ENCODE data around the gene FOXP2.
"Not testable (repeated sequence)": the region's sequence is repeated elsewhere in the genome, so short reads cannot be mapped to it uniquely, and the experiment has no call there.

Gene FOXP2

GRCh38 chr7:114488696-114489095 lies 74.1 kb downstream of the FOXP2 start:
- no peak for DNase-seq (ENCODE audit: extremely low read depth in 1 of 2, low read depth in 1 of 2)

DNA sequence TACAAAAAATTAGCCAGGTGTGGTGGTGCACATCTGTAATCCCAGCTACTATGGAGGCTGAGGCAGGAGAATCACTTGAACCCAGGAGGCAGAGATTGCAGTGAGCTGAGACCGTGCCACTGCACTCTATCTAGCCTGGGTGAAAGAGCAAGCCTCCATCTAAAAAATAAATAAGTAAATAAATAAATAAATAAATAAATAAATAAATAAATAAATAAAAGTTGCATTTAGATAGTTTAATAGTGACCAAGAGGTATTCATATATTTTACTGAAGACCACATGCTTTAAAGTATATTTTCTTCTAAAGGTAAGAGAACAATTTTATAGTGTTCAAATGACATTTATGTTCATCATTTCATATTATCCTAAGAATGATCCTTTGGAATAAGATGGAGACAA lies 82.9 kb downstream of the FOXP2 start:
- not testable (repeated sequence) for DNase-seq (ENCODE audit: extremely low read depth in 1 of 2, low read depth in 1 of 2)

DNA sequence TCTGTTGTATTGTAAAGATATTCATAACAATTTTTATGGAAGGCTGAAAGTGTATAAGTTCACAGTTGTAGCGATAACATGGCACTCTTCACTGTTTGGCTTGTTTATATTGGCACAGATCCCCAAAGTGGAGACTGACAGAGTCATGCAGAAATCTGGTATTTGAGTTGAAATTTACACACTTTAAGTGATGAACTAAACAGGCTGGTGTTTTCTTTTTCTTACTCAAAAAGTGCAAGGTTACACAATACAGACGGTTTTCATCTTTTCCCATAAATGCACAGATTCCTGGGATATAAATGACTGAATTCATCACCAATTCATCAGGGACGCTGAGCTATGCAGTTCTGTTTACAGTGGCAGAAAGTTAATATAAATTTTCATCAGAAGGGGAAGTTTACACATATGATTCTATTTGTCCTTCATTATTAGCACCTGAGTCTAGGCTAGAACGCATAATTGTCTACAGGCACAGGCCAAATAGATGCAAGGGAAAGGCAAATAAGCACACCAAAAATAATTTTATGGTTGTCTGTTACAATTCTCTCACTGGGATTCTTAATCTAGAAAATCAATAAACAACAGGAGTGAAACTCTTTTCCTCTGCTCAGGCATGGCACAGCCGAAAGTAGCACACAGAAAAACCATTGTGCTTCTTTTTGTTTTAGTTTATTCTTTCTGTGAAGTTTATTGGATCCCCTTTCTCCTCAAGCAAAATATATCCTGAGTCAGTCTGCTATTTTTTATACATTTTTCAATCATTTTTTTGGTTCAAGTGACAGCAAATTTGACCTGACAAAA lies 88.0 kb downstream of the FOXP2 start:
- DNase-seq (ENCODE audit: extremely low read depth in 1 of 2, low read depth in 1 of 2), result no peak

GRCh38 chr7:114504586-114504985 lies 90.0 kb downstream of the FOXP2 start:
- no peak for DNase-seq (ENCODE audit: extremely low read depth in 1 of 2, low read depth in 1 of 2)

DNA sequence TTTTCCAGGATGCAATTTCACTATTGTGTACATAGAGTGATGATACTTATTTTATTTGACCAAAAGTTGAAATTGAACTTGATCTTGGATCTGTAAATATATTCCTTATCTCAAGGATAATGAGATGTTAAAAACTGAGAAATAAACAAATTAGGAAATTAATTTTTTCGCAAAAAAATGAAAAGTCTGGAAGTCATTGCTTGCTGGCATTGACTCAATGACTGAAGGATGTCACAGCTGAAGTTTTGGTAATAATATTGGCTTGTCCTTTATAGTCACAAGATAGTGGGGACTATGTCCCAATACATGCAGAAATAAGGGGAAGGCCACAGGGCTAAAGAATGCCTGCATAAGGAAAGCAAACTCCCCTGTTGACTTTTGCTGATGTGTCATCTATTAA lies 92.8 kb downstream of the FOXP2 start:
- no peak for DNase-seq (ENCODE audit: extremely low read depth in 1 of 2, low read depth in 1 of 2)

- no peak for DNase-seq (ENCODE audit: extremely low read depth in 1 of 2, low read depth in 1 of 2)
These were observed 93.5 kb downstream of the FOXP2 start for GRCh38 chr7:114508086-114508485.

- DNase-seq (ENCODE audit: extremely low read depth in 1 of 2, low read depth in 1 of 2), result not testable (repeated sequence)
These were observed 96.2 kb downstream of the FOXP2 start for GRCh38 chr7:114510824-114511223.

- DNase-seq (ENCODE audit: extremely low read depth in 1 of 2, low read depth in 1 of 2), result no peak
These were observed 104.6 kb downstream of the FOXP2 start for GRCh38 chr7:114519240-114519639.

DNA sequence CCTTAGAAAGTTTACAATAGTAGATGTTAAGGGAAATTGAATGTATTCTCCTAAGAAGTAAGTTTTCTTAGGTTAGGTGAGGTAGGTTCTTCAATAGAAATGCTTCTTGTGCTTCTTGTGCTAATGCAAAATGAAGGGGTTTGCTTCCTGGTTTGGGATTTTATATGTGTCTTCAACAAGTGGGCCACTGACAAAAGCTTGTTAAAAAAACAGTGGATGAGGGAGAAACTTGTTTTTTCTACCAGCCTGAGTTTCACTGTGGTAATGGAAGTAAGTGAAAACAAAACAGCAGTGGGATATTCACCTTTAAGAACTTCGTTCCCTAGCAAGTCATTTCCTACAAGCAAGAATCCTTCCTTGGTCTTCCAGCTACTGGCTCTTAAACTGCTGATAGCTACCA lies 107.5 kb downstream of the FOXP2 start:
- no peak for DNase-seq (ENCODE audit: extremely low read depth in 1 of 2, low read depth in 1 of 2)

GRCh38 chr7:114527589-114527988 lies 113.0 kb downstream of the FOXP2 start:
- DNase-seq (ENCODE audit: extremely low read depth in 1 of 2, low read depth in 1 of 2), result no peak

DNA sequence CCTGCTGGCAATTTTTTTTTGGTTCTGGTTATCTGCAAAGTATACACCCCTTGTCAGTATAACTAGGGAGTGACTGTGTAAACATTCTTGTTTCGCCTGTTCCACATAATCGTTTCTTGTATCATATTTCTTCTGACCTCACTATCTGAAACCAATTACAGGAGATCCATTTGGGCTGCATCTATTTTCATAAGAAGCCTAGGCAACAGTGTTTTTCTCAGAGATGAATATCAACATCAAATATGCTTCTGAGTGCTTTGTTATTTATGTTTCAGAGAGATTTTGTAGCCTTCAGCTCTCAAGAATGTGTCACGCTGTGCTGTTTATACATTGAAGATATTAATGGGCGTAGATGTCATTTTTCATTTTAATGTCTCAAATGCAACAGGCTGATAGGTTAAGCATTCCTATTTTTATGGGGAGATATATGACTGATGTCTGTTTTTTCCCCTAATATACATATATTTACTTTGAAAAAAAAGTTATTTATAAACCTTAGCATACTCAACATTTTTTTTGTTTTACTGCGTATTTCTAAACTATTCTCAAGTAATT lies 115.5 kb downstream of the FOXP2 start:
- DNase-seq (ENCODE audit: extremely low read depth in 1 of 2, low read depth in 1 of 2), result no peak

DNA sequence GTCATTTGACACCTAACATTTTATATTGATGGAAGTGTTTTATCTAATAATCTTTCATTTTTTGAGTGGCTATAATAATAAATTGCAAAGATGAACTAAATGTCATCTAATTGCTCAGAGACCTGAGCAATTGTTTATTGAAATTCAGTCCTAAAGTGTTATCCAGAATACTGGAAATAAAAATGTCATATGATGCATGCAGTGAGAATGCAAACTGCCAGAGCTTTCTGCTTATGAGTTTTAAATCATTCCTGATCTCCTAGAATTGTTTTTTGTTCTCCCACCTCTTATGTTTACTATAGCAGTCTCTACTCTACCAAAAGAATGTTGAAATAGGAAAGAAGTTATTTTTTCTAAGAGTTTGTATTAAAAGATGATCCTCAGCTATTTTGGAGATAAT lies 116.7 kb downstream of the FOXP2 start:
- no peak for DNase-seq (ENCODE audit: extremely low read depth in 1 of 2, low read depth in 1 of 2)

- no peak for DNase-seq (ENCODE audit: extremely low read depth in 1 of 2, low read depth in 1 of 2)
These were observed 118.5 kb downstream of the FOXP2 start for GRCh38 chr7:114533131-114533530.

DNA sequence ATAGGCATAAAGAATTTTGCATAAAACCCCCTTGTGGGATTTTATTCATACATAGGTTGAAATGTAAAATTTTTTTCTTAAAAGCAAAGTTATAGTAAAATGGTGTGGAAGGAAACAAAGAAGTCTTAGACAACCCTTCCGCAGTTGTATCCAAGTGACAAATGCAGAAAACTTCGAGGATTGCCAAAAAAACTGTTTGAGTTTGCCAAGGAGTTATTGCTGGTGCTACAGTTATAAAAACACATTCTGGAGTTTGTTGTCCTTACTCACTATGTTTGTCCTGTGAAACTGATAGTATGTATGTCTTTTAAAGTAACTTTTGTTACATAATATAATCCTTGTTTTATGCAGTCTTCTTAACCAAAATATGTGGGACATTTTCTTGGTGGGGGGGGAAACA lies 120.3 kb downstream of the FOXP2 start:
- DNase-seq (ENCODE audit: extremely low read depth in 1 of 2, low read depth in 1 of 2), result no peak

DNA sequence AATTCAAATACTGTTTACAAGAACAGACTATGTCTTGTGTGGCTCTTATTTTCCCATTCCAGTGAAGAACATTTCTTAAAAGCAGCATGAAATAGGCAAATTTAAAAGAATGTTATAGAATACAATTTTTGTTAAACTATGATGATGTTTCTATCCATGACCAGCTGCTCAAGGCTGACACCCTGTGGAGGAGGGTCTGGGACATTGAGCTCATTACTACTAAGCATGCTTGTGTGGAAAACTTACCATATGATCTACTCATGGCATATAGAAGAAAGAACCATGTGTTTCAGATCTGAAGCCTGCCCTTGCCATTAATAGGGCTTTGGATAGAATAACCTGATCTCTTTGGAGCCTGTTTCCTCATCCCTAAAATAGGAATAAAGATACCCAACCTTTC lies 125.0 kb downstream of the FOXP2 start:
- no peak for DNase-seq (ENCODE audit: extremely low read depth in 1 of 2, low read depth in 1 of 2)

GRCh38 chr7:114540291-114540690 lies 125.7 kb downstream of the FOXP2 start:
- no peak for DNase-seq (ENCODE audit: extremely low read depth in 1 of 2, low read depth in 1 of 2)

GRCh38 chr7:114547346-114547745 lies 132.7 kb downstream of the FOXP2 start:
- not testable (repeated sequence) for DNase-seq (ENCODE audit: extremely low read depth in 1 of 2, low read depth in 1 of 2)

GRCh38 chr7:114548081-114548980 lies 133.7 kb downstream of the FOXP2 start:
- no peak for DNase-seq (ENCODE audit: extremely low read depth in 1 of 2, low read depth in 1 of 2)

DNA sequence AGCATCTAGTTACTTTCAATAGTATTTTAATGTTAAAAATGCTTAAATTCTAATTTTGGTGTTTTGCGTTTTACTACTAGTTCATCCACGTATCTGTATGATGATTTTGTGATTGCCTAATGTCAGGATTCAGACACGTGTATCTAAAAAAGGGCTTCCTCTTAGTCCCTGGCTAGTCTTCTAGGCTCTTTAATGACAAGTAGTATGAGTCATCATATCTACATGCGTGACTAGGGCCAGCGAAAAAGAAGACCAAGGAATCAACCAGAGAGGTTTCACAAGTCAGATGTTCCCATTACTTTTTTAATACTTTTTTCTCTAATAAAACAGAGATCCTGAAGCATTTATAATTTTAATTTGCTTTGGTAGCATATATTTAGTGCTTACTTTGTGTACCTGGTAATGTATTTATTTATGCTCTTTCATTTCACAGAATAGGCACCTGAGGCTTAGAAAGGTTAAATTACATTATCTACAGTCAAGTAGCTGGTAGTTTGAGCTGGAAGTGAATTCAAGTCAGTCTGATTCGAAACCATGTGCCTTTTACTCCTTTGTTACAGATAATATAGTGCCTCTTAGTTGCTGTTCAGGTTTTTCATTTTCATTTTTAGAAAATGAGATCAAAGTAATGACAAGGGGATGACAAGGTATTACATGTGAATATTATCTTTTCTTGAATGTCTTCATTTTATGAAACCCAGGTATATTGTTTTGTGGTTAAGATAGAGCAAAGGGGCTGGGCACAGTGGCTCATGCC lies 140.3 kb downstream of the FOXP2 start:
- DNase-seq (ENCODE audit: extremely low read depth in 1 of 2, low read depth in 1 of 2), result no peak

- no peak for DNase-seq (ENCODE audit: extremely low read depth in 1 of 2, low read depth in 1 of 2)
These were observed 152.8 kb downstream of the FOXP2 start for GRCh38 chr7:114567416-114567815.

- DNase-seq (ENCODE audit: extremely low read depth in 1 of 2, low read depth in 1 of 2), result no peak
These were observed 154.6 kb downstream of the FOXP2 start for GRCh38 chr7:114569220-114569619.

Measured in activated CD8-positive, alpha-beta memory T cell treated with anti-CD3 and anti-CD28 coated beads for 1 hour (primary cell).